Hematopoietic multipotent progenitor cell treated with erythropoietin and hydrocortisone succinate and interleukin-3 and kit ligand, for 4 days (in vitro differentiated cells): ENCODE results near the gene ENAH.
"Not testable (repeated sequence)": the region's sequence is repeated elsewhere in the genome, so short reads cannot be mapped to it uniquely, and the experiment has no call there.

ENCODE experiments used
- DNase-seq: peaks from one replicate; pipeline ENCODE4 v3.0.0-alpha.2; 2015

ENAH gene

GRCh38 chr1:225485226-225485625 lies 167.7 kb downstream of the ENAH start:
- DNase-seq, result no peak

GRCh38 chr1:225484657-225485214 lies 168.2 kb downstream of the ENAH start:
- no peak for DNase-seq

- no peak for DNase-seq
Observed at GRCh38 chr1:225483818-225484656, 168.9 kb downstream of the ENAH start.

GRCh38 chr1:225482421-225482950 lies 170.4 kb downstream of the ENAH start:
- DNase-seq, result no peak

GRCh38 chr1:225481738-225482137 lies 171.2 kb downstream of the ENAH start:
- no peak for DNase-seq

GRCh38 chr1:225480825-225481434 lies 172.0 kb downstream of the ENAH start:
- DNase-seq, result peak; percentile 62

GRCh38 chr1:225479996-225480720 lies 172.8 kb downstream of the ENAH start:
- no peak for DNase-seq

- no peak for DNase-seq
Observed at GRCh38 chr1:225479341-225479740, 173.6 kb downstream of the ENAH start.

GRCh38 chr1:225477296-225477911 lies 175.5 kb downstream of the ENAH start:
- DNase-seq, result no peak

- no peak for DNase-seq
Observed at GRCh38 chr1:225476538-225476988, 176.4 kb downstream of the ENAH start.

GRCh38 chr1:225476100-225476511 lies 176.8 kb downstream of the ENAH start:
- no peak for DNase-seq

- DNase-seq, result peak; percentile 71
Observed at GRCh38 chr1:225474986-225475820, 177.7 kb downstream of the ENAH start.

- DNase-seq, result no peak
Observed at GRCh38 chr1:225474439-225474985, 178.4 kb downstream of the ENAH start.

GRCh38 chr1:225473676-225474438 lies 179.1 kb downstream of the ENAH start:
- DNase-seq, result not testable (repeated sequence)

GRCh38 chr1:225473266-225473665 lies 179.7 kb downstream of the ENAH start:
- peak; percentile 43 for DNase-seq

- no peak for DNase-seq
Observed at GRCh38 chr1:225471453-225472301, 181.2 kb downstream of the ENAH start.

- no peak for DNase-seq
Observed at GRCh38 chr1:225471109-225471452, 181.8 kb downstream of the ENAH start.

GRCh38 chr1:225470211-225471108 lies 182.5 kb downstream of the ENAH start:
- no peak for DNase-seq

- DNase-seq, result no peak
Observed at GRCh38 chr1:225469051-225469450, 183.9 kb downstream of the ENAH start.
